ENCODE data around the gene NRSN2.
"Not testable (repeated sequence)": the region's sequence is repeated elsewhere in the genome, so short reads cannot be mapped to it uniquely, and the experiment has no call there.

NRSN2 gene

DNA sequence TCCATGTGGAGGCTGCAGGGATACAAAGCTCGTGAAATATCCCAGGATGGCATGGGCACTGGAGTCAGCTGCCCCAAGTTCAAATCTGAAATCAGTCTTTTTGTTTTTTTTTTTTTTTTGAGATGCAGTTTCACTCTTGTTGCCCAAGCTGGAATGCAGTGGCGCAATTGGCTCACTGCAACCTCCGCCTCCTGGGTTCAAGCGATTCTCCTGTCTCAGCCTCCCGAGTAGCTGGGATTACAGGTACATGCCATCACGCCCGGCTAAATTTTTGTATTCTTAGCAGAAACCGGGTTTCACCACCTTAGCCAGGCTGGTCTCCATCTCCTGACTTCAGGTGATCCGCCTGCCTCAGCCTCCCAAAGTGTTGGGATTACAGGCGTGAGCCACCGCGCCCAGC, 30.7 kb downstream of the NRSN2 start:
- DNase-seq, result not testable (repeated sequence)

DNA sequence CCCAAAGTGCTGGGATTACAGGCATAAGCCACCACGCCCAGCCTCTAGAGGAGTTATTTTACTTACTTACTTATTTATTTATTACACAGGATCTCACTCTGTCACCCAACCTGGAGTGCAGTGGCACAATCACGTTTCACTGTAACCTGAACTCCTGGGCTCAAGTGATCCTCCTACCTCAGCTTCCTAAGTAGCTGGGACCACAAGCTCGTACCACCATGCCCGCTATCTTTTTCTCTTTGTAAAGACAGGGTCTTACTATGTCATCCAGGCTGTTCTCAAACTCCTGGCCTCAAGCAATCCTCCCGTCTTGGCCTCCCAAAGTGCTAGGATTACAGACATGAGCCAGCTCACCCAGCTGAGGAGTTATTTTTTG, 32.0 kb downstream of the NRSN2 start:
- no peak for DNase-seq

DNA sequence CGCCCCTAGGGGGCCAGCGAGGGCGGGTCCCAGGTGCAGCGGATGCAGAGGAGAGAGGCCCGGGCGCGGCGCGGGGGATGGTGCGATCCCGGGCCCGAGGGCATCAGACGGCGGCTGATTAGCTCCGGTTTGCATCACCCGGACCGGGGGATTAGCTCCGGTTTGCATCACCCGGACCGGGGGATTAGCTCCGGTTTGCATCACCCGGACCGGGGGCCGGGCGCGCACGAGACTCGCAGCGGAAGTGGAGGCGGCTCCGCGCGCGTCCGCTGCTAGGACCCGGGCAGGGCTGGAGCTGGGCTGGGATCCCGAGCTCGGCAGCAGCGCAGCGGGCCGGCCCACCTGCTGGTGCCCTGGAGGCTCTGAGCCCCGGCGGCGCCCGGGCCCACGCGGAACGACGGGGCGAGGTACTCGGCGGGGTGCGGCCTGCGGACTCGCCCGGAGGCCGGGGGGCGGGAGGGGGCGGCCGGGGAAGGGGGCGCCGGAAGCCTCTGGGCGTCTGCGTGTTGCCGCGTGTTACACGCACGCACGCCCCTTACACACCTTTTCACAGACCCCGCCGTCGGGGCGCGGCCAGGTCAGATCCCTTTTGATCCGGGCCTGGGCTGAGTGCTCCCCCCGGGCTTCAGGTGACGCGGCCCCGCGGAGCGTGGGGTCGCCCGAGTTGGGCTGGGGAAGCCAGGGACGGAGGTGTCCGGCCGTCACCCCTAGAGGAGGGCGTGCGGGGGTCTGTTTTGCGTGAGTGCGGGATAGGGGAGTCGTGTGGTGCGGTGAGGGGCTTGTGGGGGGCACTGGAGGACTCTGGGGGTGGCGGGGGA, 34.1 kb downstream of the NRSN2 start:
- DNase-seq, result peak; percentile 91

DNA sequence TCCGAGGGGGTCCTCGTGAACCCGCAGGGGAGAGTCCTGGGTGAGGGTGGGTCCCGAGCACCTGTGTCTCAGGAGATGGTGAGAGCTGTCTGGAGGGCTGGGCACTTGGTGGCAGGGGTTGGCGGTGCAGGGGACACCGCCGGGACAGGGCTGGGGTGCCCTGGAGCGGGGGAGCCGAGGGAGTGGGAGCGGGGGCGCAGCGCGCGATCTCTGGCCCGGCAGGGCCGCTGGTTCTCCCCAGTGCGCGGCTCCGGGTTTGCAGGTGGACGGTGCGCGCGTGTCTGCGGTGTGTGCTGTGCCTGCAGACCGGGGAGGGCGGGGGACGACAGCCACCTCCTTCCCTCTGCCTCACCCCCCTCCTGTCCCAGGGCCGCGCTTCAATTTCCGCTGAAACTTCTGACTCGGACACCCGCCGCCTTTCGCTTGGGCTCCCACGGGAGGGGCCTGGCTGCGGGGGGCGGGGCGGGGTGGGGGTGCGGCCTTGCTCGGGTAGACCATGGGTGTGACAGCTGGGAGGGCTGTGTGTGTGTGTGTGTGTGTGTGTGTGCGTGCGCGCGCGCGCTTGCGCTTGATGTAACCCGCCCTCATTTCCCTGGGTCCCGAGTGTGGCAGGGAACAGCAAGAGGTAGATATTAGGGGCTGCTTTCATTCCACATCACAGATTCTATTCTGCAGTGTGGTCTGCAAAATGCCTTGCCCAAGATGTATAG, 34.8 kb downstream of the NRSN2 start:
- DNase-seq, result peak; percentile 87

DNA sequence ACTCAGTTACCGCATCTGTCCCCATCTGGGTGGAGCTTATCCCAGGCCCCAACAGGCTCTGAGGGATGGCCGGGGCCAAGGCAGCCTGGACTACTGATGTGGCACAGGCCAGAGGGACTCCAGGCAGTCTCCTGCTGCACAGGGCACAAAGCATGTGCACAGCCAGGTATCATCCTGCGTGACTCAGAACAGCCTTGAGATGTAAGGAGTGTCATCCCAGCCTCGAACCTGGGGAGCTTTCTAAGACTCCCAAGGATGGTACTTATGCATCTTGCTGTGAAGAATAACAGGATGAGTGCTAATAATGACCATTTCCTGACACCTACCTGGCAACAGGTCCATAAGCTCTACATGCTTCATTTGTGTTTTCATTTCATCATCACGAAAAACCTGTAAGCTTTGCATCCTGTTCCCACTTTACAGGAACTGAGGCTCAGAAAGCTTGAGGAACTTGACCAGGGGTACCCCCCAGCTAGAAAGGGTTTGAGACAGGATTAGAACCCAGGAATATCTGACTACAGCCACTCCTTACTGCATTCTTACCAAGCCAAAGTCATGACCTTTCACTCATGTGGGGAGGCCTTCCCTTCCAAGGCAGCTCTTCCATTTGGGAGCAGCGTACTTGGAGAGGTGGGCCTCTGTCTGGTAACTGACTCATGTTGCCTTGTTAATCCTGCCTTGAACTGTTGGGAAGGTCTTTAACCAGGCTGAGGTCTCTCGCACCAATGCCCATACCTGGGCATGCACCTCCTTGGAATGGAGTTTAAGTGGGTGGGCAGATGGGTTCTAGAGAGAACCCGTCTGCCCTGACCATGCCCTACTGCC, 35.6 kb downstream of the NRSN2 start:
- no peak for DNase-seq

DNA sequence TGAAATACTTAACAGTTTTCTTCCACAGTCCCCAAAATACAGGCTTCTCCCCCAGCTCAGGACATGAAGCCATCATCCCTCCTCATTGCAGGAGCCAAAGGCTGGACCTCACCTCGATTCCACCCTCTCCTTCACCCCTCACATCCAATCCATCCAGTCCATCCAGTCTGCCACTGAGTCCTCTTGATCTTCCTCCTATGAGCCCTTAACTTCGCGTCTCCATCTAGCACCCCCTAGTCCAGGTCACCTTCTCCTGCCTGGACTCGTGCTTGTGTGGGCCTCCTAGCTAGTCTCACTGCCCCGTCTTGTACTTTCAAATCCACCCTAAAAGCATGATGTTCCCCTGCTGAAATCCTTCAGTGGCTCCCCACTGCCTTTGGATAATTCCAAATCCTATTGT, 37.0 kb downstream of the NRSN2 start:
- DNase-seq, result no peak

DNA sequence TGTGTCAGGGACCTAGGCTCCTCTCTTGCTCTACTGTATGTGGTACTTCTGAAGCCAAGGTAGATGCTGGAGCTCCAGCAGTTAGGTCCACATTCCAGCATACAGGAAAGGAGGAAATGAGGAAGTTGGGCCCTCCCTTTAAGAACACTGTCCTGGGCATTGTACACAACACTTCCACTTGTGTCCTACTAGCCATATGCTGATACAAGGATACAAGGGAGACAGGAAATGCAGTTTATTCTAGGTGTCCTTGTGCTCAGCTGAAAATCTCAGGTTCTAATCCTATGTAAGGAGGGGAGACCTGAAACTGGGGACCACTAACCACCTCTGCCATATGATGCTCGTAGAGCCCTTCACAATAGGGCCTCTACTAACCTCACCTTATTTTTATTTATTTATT, 37.8 kb downstream of the NRSN2 start:
- no peak for DNase-seq

DNA sequence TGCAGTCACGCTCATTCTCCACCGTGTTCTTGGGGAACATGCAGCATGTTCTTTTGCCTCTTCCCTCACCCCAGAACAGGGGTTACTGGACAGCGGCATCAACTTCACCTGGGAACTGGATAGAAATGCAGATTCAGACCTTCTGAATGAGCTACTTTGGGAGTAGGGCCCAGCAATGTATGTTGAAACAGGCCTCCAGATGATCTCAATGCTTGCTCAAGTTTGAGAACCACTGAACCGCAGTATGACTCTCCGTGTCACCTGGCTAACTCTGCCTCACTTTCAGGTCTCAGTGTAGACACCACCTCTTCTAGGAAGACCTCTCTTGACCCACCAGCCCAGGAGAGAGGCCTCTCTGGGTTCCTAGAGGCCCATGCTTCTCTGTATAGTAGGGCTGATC, 38.5 kb downstream of the NRSN2 start:
- no peak for DNase-seq

DNA sequence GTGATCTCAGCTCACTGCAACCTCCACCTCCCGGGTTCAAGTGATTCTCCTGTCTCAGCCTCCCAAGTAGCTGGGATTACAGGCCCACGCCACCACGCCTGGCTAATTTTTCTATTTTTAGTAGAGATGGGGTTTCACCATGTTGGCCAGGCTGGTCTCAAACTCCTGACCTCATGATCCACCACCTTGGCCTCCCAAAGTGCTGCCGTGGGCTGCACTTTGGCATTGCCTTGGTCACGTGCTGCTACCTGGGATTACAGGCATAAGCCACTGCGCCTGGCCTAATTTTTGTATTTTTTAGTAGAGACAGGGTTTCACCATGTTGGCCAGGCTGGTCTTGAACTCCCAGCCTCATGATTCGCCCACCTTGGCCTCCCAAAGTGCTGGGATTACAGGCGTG, 39.7 kb downstream of the NRSN2 start:
- not testable (repeated sequence) for DNase-seq

DNA sequence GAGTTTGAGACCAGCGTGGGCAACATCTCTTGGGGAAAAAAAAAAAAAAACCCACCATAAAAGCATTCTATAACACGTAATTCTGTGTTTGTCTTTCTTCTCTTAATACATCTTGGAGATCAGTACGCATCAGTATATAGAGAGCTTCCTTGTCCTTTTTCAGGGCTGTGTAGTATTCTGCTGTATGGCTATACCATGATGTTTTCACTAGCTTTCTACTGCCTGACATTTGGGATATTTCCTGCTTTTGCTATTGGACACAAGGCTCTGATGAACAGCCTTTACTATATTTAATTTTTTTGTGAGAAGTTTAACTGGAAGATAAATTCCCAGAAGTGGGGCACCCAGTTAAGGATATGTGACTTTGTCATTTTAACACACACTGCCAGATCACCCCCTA, 40.6 kb downstream of the NRSN2 start:
- no peak for DNase-seq

DNA sequence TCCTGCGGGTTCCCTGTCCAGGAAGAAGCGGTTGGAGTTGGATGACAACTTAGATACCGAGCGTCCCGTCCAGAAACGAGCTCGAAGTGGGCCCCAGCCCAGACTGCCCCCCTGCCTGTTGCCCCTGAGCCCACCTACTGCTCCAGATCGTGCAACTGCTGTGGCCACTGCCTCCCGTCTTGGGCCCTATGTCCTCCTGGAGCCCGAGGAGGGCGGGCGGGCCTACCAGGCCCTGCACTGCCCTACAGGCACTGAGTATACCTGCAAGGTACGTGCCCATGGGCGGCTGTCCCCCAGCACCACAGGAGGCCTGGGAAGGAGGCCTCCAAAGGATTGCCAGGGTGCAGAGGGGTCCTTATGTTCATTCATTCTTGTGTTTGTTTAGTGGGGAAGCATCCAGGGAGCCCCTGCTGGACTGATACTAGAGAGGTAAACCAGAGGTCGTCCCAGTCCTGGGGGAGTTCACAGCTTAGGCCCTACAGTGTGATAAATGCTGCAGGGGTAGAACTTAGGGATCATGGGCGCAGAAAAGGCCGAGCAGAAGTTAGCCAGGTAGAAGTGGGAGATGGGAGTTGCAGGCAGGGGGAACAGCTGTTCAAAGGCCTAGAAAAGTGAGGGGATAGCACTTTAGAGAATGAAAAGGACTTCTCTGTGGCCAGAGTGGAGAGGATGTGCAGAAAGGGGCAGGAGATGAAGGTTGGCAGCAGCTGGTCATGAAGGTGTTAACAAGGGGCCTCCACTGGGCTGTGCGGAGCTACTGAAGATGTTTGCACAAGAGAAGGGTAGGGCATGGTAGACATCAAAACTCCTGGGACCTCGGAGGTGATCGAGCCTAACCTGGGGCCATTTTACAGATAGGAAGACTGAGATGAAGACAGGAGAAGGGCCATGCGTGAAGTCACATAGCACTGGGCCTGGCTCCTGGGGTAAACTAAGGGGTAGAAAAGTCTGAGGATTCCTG, 41.4 kb downstream of the NRSN2 start:
- no peak for DNase-seq

DNA sequence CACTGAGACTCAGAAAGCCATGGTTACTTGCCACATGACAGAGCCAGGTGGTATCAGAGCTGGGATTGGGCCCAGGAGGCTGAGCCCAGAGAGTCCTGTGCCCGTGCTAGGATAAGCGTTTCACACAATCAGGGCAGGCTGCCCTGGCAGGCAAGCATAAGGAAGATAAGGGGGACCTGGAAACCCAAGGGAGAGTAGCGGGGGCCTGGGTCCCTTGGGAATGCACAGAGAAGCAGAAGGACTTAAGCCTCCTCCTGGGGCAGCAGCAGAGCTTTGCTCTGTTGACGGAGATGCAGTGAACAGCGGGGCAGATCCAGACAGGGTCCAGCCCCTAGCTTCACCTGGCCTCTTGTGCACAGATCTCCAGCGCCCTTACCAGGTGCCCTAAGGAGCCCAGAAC, 42.3 kb downstream of the NRSN2 start:
- no peak for DNase-seq

DNA sequence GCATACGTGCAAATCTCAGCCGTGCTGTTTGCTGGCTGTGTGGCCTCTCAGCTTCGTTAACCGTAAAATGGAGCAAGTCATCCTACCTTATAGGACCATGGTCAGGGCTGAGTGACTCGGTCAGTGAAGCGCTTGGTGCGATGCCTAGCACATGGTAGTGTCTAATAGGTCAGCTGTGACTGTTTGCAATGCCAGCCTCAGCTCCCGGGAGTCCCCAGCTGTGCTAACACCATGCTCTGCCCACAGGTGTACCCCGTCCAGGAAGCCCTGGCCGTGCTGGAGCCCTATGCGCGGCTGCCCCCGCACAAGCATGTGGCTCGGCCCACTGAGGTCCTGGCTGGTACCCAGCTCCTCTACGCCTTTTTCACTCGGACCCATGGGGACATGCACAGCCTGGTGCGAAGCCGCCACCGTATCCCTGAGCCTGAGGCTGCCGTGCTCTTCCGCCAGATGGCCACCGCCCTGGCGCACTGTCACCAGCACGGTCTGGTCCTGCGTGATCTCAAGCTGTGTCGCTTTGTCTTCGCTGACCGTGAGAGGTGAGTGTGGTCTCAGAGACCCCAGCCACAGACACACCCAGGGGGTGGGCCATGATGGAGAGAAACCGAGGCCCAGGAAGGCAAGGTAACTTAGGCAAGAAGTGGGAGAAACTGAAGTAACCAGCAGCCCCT, 44.3 kb downstream of the NRSN2 start:
- DNase-seq, result no peak

DNA sequence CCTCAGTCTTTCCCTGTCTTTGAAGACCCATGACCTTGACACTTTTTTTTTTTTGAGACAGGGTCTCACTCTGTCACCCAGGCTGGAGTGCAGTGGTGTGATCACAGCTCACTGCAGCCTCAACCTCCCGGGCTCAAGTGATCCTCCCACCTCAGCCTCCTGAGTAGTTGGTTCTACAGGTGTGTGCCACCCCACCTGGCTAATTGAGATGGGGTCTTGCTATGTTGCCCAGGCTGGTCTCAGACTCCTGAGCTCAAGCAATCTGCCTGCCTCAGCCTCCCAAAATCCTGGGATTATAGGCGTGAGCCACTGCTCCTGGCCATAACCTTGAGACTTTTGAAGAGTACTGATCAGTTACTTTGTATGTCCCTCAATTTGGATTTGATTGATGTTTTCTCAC, 46.4 kb downstream of the NRSN2 start:
- DNase-seq, result not testable (repeated sequence)

DNA sequence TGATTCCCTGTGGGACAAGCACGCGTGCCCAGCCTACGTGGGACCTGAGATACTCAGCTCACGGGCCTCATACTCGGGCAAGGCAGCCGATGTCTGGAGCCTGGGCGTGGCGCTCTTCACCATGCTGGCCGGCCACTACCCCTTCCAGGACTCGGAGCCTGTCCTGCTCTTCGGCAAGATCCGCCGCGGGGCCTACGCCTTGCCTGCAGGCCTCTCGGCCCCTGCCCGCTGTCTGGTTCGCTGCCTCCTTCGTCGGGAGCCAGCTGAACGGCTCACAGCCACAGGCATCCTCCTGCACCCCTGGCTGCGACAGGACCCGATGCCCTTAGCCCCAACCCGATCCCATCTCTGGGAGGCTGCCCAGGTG, 49.3 kb downstream of the NRSN2 start:
- DNase-seq, result no peak

DNA sequence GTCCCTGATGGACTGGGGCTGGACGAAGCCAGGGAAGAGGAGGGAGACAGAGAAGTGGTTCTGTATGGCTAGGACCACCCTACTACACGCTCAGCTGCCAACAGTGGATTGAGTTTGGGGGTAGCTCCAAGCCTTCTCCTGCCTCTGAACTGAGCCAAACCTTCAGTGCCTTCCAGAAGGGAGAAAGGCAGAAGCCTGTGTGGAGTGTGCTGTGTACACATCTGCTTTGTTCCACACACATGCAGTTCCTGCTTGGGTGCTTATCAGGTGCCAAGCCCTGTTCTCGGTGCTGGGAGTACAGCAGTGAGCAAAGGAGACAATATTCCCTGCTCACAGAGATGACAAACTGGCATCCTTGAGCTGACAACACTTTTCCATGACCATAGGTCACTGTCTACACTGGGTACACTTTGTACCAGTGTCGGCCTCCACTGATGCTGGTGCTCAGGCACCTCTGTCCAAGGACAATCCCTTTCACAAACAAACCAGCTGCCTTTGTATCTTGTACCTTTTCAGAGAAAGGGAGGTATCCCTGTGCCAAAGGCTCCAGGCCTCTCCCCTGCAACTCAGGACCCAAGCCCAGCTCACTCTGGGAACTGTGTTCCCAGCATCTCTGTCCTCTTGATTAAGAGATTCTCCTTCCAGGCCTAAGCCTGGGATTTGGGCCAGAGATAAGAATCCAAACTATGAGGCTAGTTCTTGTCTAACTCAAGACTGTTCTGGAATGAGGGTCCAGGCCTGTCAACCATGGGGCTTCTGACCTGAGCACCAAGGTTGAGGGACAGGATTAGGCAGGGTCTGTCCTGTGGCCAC, 49.9 kb downstream of the NRSN2 start:
- no peak for DNase-seq

DNA sequence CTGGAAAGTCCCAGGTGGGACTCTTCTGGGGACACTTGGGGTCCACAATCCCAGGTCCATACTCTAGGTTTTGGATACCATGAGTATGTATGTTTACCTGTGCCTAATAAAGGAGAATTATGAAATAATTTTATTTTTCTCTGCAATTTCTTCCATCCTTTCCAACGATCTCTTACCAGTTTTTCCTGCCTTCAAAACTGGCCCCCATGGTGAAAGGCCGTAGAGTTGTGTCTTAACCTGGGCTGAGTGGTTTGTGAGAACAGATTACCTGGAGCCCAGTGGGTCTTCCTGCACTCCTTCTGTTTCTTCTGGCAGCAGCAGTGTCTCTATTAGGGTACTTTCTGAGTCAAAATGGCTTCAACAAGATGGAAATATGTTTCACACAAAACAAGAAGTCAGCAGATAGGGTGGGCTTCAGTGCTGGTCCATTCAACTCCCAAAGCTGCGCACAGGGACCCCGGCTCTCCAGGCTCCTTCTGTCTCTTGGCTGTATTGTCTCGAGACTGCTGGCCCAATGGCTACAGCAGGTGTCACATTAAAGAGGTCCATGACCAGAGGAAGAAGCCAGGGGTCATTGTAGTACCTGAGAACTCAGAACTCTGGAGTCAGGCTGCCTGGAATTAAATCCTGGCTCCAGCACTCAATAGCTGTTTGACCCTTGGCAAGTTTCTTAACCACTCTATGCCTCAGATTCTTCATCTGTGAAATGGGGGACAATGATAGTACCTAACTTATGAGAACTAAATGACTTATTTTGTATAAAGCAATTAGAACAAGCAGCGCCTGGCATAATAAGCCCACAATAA, 50.7 kb downstream of the NRSN2 start:
- DNase-seq, result no peak

DNA sequence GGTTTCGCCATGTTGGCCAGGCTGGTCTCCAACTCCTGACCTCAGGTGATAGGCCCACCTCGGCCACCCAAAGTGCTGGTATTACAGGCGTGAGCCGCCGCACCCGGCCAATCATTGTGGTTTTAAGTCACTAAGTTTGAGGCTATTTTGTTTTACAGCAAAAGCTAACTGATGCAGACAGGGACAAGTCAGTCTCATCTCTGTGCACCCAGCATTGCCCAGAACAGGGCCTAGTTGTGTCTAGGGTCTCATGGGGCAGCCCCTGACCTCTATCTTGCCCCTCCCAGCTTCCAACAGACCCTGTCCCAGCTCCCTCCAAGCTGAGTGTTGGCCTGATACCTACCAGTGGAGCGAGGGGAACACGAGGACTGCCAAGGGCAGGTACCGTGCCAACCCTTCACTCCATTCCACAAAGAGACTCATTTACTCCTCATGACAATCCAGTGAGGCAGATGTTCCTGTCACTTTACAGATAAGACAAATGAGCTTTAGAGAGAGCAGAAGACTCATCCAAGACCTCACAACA, 52.3 kb downstream of the NRSN2 start:
- DNase-seq, result no peak

DNA sequence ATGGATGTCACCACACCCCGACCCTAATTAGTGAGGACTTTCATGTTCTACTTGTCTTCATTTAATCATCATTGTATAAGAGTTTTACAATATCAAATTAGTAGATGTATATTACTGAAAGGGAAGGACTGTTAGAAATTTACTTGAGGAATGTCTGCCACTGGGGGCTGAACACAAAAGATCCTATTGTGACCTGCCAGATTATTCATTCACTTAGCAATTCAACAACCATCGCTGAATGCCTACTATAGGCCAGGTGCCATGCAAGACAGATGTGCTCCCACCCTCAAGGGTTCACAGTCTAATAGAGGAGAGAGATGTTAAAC, 53.2 kb downstream of the NRSN2 start:
- DNase-seq, result no peak

Data from activated CD8-positive, alpha-beta memory T cell treated with anti-CD3 and anti-CD28 coated beads for 24 hours (primary cell).